B cell (primary cell): ENCODE data around the gene STRN. TPM values are rescaled to one million over a fixed set of nuclear protein-coding genes. Genes with fewer than 3 reads are reported as not detected.

Source experiments
- ATAC-seq: fragments of 200-7000 bp; cut with Tn5 transposase; one replicate; pipeline ENCODE4 v1.10.0; 2021; ENCODE audit warnings: low read depth, mild to moderate bottlenecking, moderate number of reproducible peaks, moderate library complexity
- CTCF ChIA-PET: fragments of 350-600 bp; sonication (Branson Sonifier 250); formaldehyde crosslinking; loops from one replicate; lab custom pipeline; 2021; ENCODE audit warnings: antibody characterized with exemption, inconsistent platforms; lab: Charles Lee
- POLR2A ChIA-PET: fragments of 350-600 bp; sonication (Branson Sonifier 250); formaldehyde crosslinking; loops from one replicate; lab custom pipeline; 2021; ENCODE audit warnings: antibody characterized with exemption; lab: Charles Lee
- DNase-seq: peaks from one replicate; pipeline ENCODE4 v3.0.0; 2013
- H2AFZ ChIP-seq: 2 replicates; pipeline ENCODE4 v1.6.1; 2012; ENCODE audit warnings: mild to moderate bottlenecking, low read depth, low read length; ENCODE audit not compliant: insufficient read depth, poor library complexity, severe bottlenecking
- H3K27ac ChIP-seq, 2 donors: 1 replicate in 1 of 2; 2 replicates in 1 of 2; pipeline ENCODE4 v1.5.1; 2012 to 2013; ENCODE audit warnings: low read length in 2 of 2, mild to moderate bottlenecking in 2 of 2, moderate library complexity in 1 of 2
- H3K27me3 ChIP-seq, 4 experiments: fragments of 200-600 bp in 1 of 4; sonication (generic) in 1 of 4; replicated peaks in 1 of 4; 1 replicate in 2 of 4; 2 replicates in 2 of 4; pipeline versions ENCODE4 v1.6.1 to v1.7.0; 2013 to 2016; ENCODE audit warnings: low read length in 3 of 4, mild to moderate bottlenecking in 2 of 4, mixed read lengths in 1 of 4, moderate library complexity in 1 of 4; ENCODE audit not compliant: insufficient read depth in 4 of 4, control insufficient read depth in 3 of 4; ENCODE audit errors: control extremely low read depth in 1 of 4
- H3K36me3 ChIP-seq, 2 experiments: replicated peaks in 1 of 2; 1 replicate in 1 of 2; 2 replicates in 1 of 2; pipeline versions ENCODE4 v1.6.1 to v1.7.1; 2013; ENCODE audit warnings: low read length in 1 of 2; ENCODE audit not compliant: insufficient read depth in 2 of 2, control insufficient read depth in 1 of 2; ENCODE audit errors: control extremely low read depth in 1 of 2, extremely low read depth in 1 of 2
- H3K4me1 ChIP-seq, 2 donors: fragments of 200-600 bp in 1 of 2; sonication (generic) in 1 of 2; 1 replicate in 1 of 2; 2 replicates in 1 of 2; pipeline versions ENCODE4 v1.5.1 to v1.6.1; 2013 to 2017; ENCODE audit warnings: low read length in 2 of 2; ENCODE audit not compliant: control insufficient read depth in 2 of 2, insufficient read depth in 2 of 2
- H3K4me2 ChIP-seq: replicated peaks from 2 replicates; pipeline ENCODE3; 2012; ENCODE audit warnings: mild to moderate bottlenecking, low read depth, low read length; ENCODE audit not compliant: poor library complexity, severe bottlenecking
- H3K4me3 ChIP-seq, 5 experiments: fragments of 200-600 bp in 1 of 5; sonication (generic) in 1 of 5; 1 replicate in 3 of 5; 2 replicates in 2 of 5; pipeline versions ENCODE4 v1.5.1 to v1.7.0; 2011 to 2016; ENCODE audit warnings: low read length in 4 of 5, mild to moderate bottlenecking in 4 of 5, low read depth in 2 of 5, control low read depth in 1 of 5, moderate library complexity in 1 of 5; ENCODE audit not compliant: insufficient read depth in 1 of 5; ENCODE audit errors: control extremely low read depth in 1 of 5, extremely low read depth in 1 of 5
- H3K79me2 ChIP-seq: fragments of 200-600 bp; sonication (generic); one replicate; pipeline ENCODE4 v1.6.0; 2016; ENCODE audit warnings: low read length; ENCODE audit not compliant: control insufficient read depth, insufficient read depth
- H3K9ac ChIP-seq: fragments of 200-600 bp; sonication (generic); 2 replicates; pipeline ENCODE4 v1.6.1; 2017; ENCODE audit warnings: mild to moderate bottlenecking, low read length, moderate library complexity
- H3K9me3 ChIP-seq, 3 donors: one replicate each; pipeline versions ENCODE4 v1.6.1 to v1.7.1; 2013; ENCODE audit warnings: low read length in 2 of 3; ENCODE audit not compliant: control insufficient read depth in 2 of 3, insufficient read depth in 1 of 3; ENCODE audit errors: control extremely low read depth in 1 of 3
- H4K20me1 ChIP-seq: 2 replicates; pipeline ENCODE4 v1.6.0; 2012; ENCODE audit warnings: mild to moderate bottlenecking, low read length; ENCODE audit not compliant: insufficient read depth, control insufficient read depth, poor library complexity, severe bottlenecking
- H3K27ac Mint-ChIP-seq: one replicate; pipeline ENCODE4 v1.8.0; 2021; ENCODE audit warnings: mixed read lengths
- H3K27me3 Mint-ChIP-seq: one replicate; pipeline ENCODE4 v1.8.0; 2021; ENCODE audit warnings: mixed read lengths
- H3K4me1 Mint-ChIP-seq: one replicate; pipeline ENCODE4 v1.8.0; 2021; ENCODE audit warnings: mixed read lengths
- H3K4me3 Mint-ChIP-seq: one replicate; pipeline ENCODE4 v1.8.0; 2021; ENCODE audit warnings: mixed read lengths
- H3K9me3 Mint-ChIP-seq: one replicate; pipeline ENCODE4 v1.8.0; 2022; ENCODE audit warnings: mixed read lengths; ENCODE audit not compliant: insufficient read depth
- CTCF ChIP-seq: fragments of 200-600 bp; IDR thresholded peaks from one replicate; pipeline ENCODE4 v1.8.0; 2022; ENCODE audit warnings: antibody characterized with exemption, mild to moderate bottlenecking
- EZH2 ChIP-seq: IDR thresholded peaks from 2 replicates; pipeline ENCODE4 v1.6.1; 2012; ENCODE audit warnings: borderline replicate concordance, low read depth, mild to moderate bottlenecking, moderate library complexity, low read length; ENCODE audit not compliant: insufficient read depth, poor library complexity, severe bottlenecking
- WGBS: methylation state at CpG from one replicate; pipeline ENCODE4 v1.1.5; 2013; ENCODE audit warnings: missing lambda C conversion rate; ENCODE audit not compliant: insufficient coverage; 5-methylcytosine and 5-hydroxymethylcytosine counted together
- intact Hi-C: fragments of 100-400 bp; cut with micrococcal nuclease; formaldehyde crosslinking; loops from one replicate; pipeline ENCODE4 v1.10.0; 2022
- polyA plus RNA-seq: library from polyadenylated mRNA; depleted of rRNA; stranded (reverse); fragments of >200 nt; gene quantifications from 2 replicates; pipeline ENCODE4 v1.2.3, GENCODE V29; 2012
- total RNA-seq, 2 donors: library from RNA; stranded (reverse); fragments of 120-200 nt in 1 of 2; gene quantifications; 1 replicate in 1 of 2; 2 replicates in 1 of 2; pipeline versions ENCODE4 v1.2.3 to v1.2.4, GENCODE V29; 2013 to 2022

STRN gene
- total and polyA plus RNA-seq, 2 donors (not counting 1 experiment from before 2014, with no cell fraction given) = 5.8 to 38.6 TPM

GRCh38 chr2:36960005-36960675 lies 6.2 kb downstream of the STRN start:
- Histone ChIP-seq H3K9me3 (no peaks in the 10 kb centered on the region), H3K27ac (no peak overlapping the region), H3K27me3 (no peaks in the 10 kb centered on the region), H4K20me1 (peaks cover 50% of the 10 kb centered on the region), H2AFZ (no peak overlapping the region), H3K4me1 (peaks cover 8 to 9% of the 10 kb centered on the region in 2 donors), H3K79me2 (peaks cover 99% of the 10 kb centered on the region), H3K4me3 (no peak overlapping the region), H3K9ac (no peak overlapping the region), H3K36me3 (peaks cover 0 to 2% of the 10 kb centered on the region in 2 experiments), H3K4me2 (no peak overlapping the region)
- ChIA-PET CTCF (no interaction called here), POLR2A (no interaction called here)
- intact Hi-C loops = loop anchor here (10.0 kb wide), 2 partner anchors 965 to 1815 kb away; partner anchors contain the start of genes GEMIN6 and RMDN2
- H3K27ac Mint-ChIP-seq = no peak overlapping the region
- no CpG with 5 or more reads among the region's 2 CpGs for WGBS
- no peaks in the 10 kb centered on the region for H3K27me3 Mint-ChIP-seq
- no peak for ATAC-seq
- no peak overlapping the region for H3K4me3 Mint-ChIP-seq
- H3K9me3 Mint-ChIP-seq = no peaks in the 10 kb centered on the region
- peaks cover 41% of the 10 kb centered on the region for H3K4me1 Mint-ChIP-seq
- DNase-seq = no peak
- no peak for TF ChIP-seq EZH2
- TF ChIP-seq CTCF = no peak

GRCh38 chr2:36954977-36955607 lies 11.2 kb downstream of the STRN start:
- no peak overlapping the region for H3K4me3 ChIP-seq
- WGBS = 80% methylated on average over 1 of the region's 6 CpGs
- H3K79me2 ChIP-seq = peaks cover 98% of the 10 kb centered on the region
- H3K9me3 ChIP-seq = no peaks in the 10 kb centered on the region
- DNase-seq (no peak), ATAC-seq (no peak)
- H4K20me1 ChIP-seq = peaks cover 59% of the 10 kb centered on the region
- no peaks in the 10 kb centered on the region for H3K4me1 ChIP-seq
- intact Hi-C loops = no loop called here
- H3K36me3 ChIP-seq = peaks cover 3 to 6% of the 10 kb centered on the region in 2 experiments
- TF ChIP-seq EZH2 (no peak), CTCF (no peak)
- no peak overlapping the region for H3K4me3 Mint-ChIP-seq
- no peaks in the 10 kb centered on the region for H3K27me3 ChIP-seq
- H3K9ac ChIP-seq = no peak overlapping the region
- H3K4me2 ChIP-seq = no peak overlapping the region
- no peaks in the 10 kb centered on the region for H3K27me3 Mint-ChIP-seq
- H3K27ac ChIP-seq = no peak overlapping the region
- ChIA-PET POLR2A (interaction anchor here (0.7 kb wide), 1 partner anchor 1839 kb away, joined by 3 read pairs; no protein-coding TSS in a partner anchor), CTCF (no interaction called here)
- H3K4me1 Mint-ChIP-seq = peaks cover 27% of the 10 kb centered on the region
- H3K9me3 Mint-ChIP-seq = no peaks in the 10 kb centered on the region
- H2AFZ ChIP-seq = no peak overlapping the region
- H3K27ac Mint-ChIP-seq = no peak overlapping the region
